ENCODE measurements around the gene TMCC2. TPM values are rescaled to one million over a fixed set of nuclear protein-coding genes. Genes with fewer than 3 reads are reported as not detected.

Gene TMCC2
- total and polyA plus RNA-seq, 2 experiments from 2014 or later = 2.6 to 9.9 TPM

GRCh38 chr1:205240569-205240968 lies 12.8 kb downstream of the TMCC2 start (continued):
- TF ChIP-seq REST (IDR thresholded peaks at IDR 0.05; ENCODE audit: unreplicated experiment) = no peak

GRCh38 chr1:205241366-205242030 lies 13.8 kb downstream of the TMCC2 start:
- ATAC-seq = no peak
- H3K27ac Mint-ChIP-seq = no peak overlapping the region
- Histone ChIP-seq H3K9me2 (ENCODE audit: insufficient read depth) (no peaks in the 10 kb centered on the region), H3K36me3 (ENCODE audit: insufficient read depth) (no peaks in the 10 kb centered on the region), H3K4me3 (no peak overlapping the region), H3K27me3 (ENCODE audit: insufficient read depth) (no peaks in the 10 kb centered on the region), H2AFZ (no peak overlapping the region), H3K79me2 (replicated peaks; ENCODE audit: insufficient read depth) (no peaks in the 10 kb centered on the region), H4K20me1 (replicated peaks; ENCODE audit: insufficient read depth) (peaks cover 4% of the 10 kb centered on the region), H3K27ac (ENCODE audit: low read depth) (no peak overlapping the region), H3F3A (replicated peaks; ENCODE audit: low read depth) (no peaks in the 10 kb centered on the region), H3K4me1 (ENCODE audit: insufficient read depth) (no peaks in the 10 kb centered on the region), H3K4me2 (no peak overlapping the region)
- peaks cover 9% of the 10 kb centered on the region; the same call in 2 of the 3 replicates for H3K4me1 Mint-ChIP-seq
- H3K27me3 Mint-ChIP-seq (ENCODE audit: insufficient read depth, low read depth, poor library complexity) = no peaks in the 10 kb centered on the region
- no peak overlapping the region for H3K4me3 Mint-ChIP-seq
- no peaks in the 10 kb centered on the region for H3K9me3 Mint-ChIP-seq
- DNase-seq (ENCODE audit: low spot score) = no peak
- H3K36me3 Mint-ChIP-seq (ENCODE audit: low read depth) = peaks cover 3% of the 10 kb centered on the region; the same call in 1 of the 3 replicates
- TF ChIP-seq CREB1 (CRISPR knock-in tag; IDR thresholded peaks at IDR 0.05; ENCODE audit: low read depth) = no peak
- no peak for TF ChIP-seq NANOG (IDR thresholded peaks at IDR 0.05; ENCODE audit: borderline replicate concordance)
- TF ChIP-seq EZH2phosphoT487 (IDR thresholded peaks at IDR 0.05; ENCODE audit: unreplicated experiment) = no peak
- no peak for TF ChIP-seq STAT1 (IDR thresholded peaks at IDR 0.05; ENCODE audit: unreplicated experiment)
- no peak for TF ChIP-seq ZNF331 (CRISPR knock-in tag; IDR thresholded peaks at IDR 0.05; ENCODE audit: low read depth)
- TF ChIP-seq EZH2 (IDR thresholded peaks at IDR 0.05; ENCODE audit: low read depth, unreplicated experiment) = no peak
- TF ChIP-seq REST (IDR thresholded peaks at IDR 0.05; ENCODE audit: unreplicated experiment) = no peak
- no peak for TF ChIP-seq ETS1 (IDR thresholded peaks at IDR 0.05)
- TF ChIP-seq CTCF (conservative IDR thresholded peaks at IDR 0.05; ENCODE audit: low read depth in 2 of 2) = no peak
- no peak for TF ChIP-seq POLR2AphosphoS5 (IDR thresholded peaks at IDR 0.05; ENCODE audit: low read depth)

All from GM23338 (cell line).